HG02970 (cell line): ENCODE results near the gene LUC7L.
"Not testable (repeated sequence)": the region's sequence is repeated elsewhere in the genome, so short reads cannot be mapped to it uniquely, and the experiment has no call there.

Experiments used
- ATAC-seq: cut with Tn5 transposase; IDR thresholded peaks from one replicate; pipeline ENCODE4 v1.9.1; 2021; ENCODE audit warnings: mild to moderate bottlenecking, moderate library complexity, moderate number of reproducible peaks; ENCODE audit not compliant: unreplicated experiment, low FRiP score

LUC7L gene

GRCh38 chr16:264440-264951 lies 35.2 kb upstream of the LUC7L start:
- ATAC-seq, result no peak

GRCh38 chr16:263944-264343 lies 34.7 kb upstream of the LUC7L start:
- ATAC-seq, result no peak

GRCh38 chr16:263182-263774 lies 34.0 kb upstream of the LUC7L start:
- ATAC-seq, result no peak

- ATAC-seq, result no peak
Measured at GRCh38 chr16:262121-262745, 33.0 kb upstream of the LUC7L start.

GRCh38 chr16:261031-261691 lies 31.9 kb upstream of the LUC7L start:
- ATAC-seq, result no peak

GRCh38 chr16:260326-260725 lies 31.1 kb upstream of the LUC7L start:
- ATAC-seq, result no peak

- ATAC-seq, result no peak
Measured at GRCh38 chr16:259814-260253, 30.6 kb upstream of the LUC7L start.

GRCh38 chr16:259226-259625 lies 30.0 kb upstream of the LUC7L start:
- ATAC-seq, result no peak

- ATAC-seq, result not testable (repeated sequence)
Measured at GRCh38 chr16:258091-258490, 28.8 kb upstream of the LUC7L start.

GRCh38 chr16:255183-255582 lies 25.9 kb upstream of the LUC7L start:
- ATAC-seq, result no peak

GRCh38 chr16:254461-254860 lies 25.2 kb upstream of the LUC7L start:
- ATAC-seq, result no peak

- no peak for ATAC-seq
Measured at GRCh38 chr16:253833-254232, 24.6 kb upstream of the LUC7L start.

GRCh38 chr16:252366-253337 lies 23.4 kb upstream of the LUC7L start:
- no peak for ATAC-seq

GRCh38 chr16:249431-249830 lies 20.2 kb upstream of the LUC7L start:
- no peak for ATAC-seq

GRCh38 chr16:247027-247426 lies 17.8 kb upstream of the LUC7L start:
- ATAC-seq, result no peak

GRCh38 chr16:245105-245504 lies 15.9 kb upstream of the LUC7L start:
- ATAC-seq, result no peak

- ATAC-seq, result no peak
Measured at GRCh38 chr16:243348-243747, 14.1 kb upstream of the LUC7L start.

GRCh38 chr16:242281-242680 lies 13.0 kb upstream of the LUC7L start:
- no peak for ATAC-seq

- no peak for ATAC-seq
Measured at GRCh38 chr16:240559-240958, 11.3 kb upstream of the LUC7L start.

GRCh38 chr16:239948-240277 lies 10.7 kb upstream of the LUC7L start:
- ATAC-seq, result no peak
